ENCODE results near the gene CTIF. TPM values are rescaled to one million over a fixed set of nuclear protein-coding genes. Genes with fewer than 3 reads are reported as not detected.

CTIF gene
- total RNA-seq, 2 donors from 2014 or later: 14.8 to 18.5 TPM

- ATAC-seq: peak; percentile 61
- DNase-seq: peak; percentile 8 to 18
- intact Hi-C loops (cut with DNase I, micrococcal nuclease): no loop called here
These were observed 279.8 kb downstream of the CTIF start for GRCh38 chr18:48818329-48819254.

GRCh38 chr18:48819276-48819675 lies 280.4 kb downstream of the CTIF start:
- intact Hi-C loops (cut with DNase I, micrococcal nuclease): no loop called here
- DNase-seq: peak; percentile 31 to 44
- peak; percentile 83 for ATAC-seq

GRCh38 chr18:48819781-48820482 lies 281.1 kb downstream of the CTIF start:
- intact Hi-C loops (cut with DNase I, micrococcal nuclease): no loop called here
- DNase-seq (peak; percentile 2 to 7), ATAC-seq (no peak)

DNA sequence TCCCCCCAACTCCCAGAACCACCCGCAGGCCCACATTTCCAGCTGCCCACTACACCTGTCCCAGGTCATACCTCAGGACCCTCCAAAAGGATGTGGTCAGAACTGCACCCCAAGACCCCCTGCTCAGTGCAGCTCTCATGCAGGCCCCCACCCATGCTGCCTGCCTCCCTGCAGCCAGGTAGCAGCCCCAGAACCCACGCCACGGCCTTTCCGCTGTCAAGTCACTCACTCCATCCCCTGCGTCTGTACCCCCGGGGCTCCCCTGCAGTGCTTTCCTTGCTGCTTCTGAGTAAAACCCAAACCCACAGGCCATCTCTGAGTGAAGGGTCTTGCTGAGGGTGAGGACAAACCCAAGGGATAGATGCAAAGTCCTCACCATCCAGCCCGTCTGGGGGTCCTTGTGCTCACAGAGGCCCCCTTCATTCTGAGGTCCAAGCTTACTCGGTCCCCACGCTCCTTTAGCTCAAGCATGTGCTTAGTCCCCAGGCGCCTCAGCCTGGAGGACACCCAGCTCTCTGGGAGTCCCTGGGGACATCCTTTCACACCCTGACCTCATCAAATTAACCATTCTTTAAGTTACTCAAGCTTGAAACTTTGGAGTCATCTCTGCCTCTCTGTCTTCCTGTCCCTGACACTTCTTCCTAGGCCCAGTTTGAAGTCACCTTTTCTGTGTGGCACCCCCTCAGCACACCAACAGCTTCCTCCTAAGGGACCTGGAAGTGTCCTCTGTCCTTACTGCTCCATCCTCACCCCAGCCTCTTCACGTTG lies 281.8 kb downstream of the CTIF start:
- peak; percentile 2 to 23 for DNase-seq

GRCh38 chr18:48821251-48821590 lies 282.4 kb downstream of the CTIF start:
- ATAC-seq (no peak), DNase-seq (peak in 1 of 2 donors; percentile 12)
- intact Hi-C loops (cut with DNase I, micrococcal nuclease): no loop called here

More for the DNA sequence above, 281.8 kb downstream of the CTIF start:
- intact Hi-C loops (cut with DNase I, micrococcal nuclease): no loop called here
- no peak for ATAC-seq

GRCh38 chr18:48821845-48822244 lies 283.0 kb downstream of the CTIF start:
- no peak for DNase-seq
- ATAC-seq: no peak
- intact Hi-C loops (cut with DNase I, micrococcal nuclease): no loop called here

DNA sequence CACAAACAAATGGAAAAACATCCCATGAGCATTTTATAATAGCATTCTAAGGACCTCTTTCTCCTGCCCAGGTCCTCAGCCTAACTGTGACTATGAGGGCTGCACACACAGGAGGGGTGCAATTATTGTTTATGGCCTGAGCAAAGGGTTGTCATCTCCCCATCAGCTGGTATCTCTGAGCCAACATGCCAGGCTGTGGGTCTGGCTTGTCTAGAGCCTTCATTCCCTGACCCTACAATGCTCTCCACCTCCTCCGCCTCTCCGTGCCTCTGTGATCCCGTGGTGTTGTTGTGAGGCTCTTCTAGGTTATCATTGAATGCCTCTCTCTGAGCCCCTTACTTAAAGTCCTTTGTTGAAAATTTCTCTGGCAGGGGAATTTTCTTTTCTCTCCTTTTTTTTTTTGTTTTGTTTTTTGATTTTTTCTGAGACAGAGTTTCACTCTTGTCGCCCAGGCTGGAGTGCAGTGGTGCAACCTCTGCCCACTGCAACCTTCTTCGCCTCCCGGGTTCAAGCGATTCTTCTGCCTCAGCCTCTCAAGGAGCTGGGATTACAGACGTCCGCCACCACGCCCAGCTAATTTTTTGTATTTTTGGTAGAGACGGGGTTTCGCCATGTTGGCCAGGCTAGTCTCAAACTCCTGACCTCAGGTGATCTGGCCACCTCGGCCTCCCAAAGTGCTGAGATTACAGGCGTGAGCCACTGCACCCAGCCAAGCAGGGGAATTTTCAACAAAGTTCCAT lies 285.6 kb downstream of the CTIF start:
- intact Hi-C loops (cut with DNase I, micrococcal nuclease): no loop called here
- DNase-seq (peak; percentile 2 to 5), ATAC-seq (no peak)

GRCh38 chr18:48825101-48825745 lies 286.4 kb downstream of the CTIF start:
- DNase-seq (peak; percentile 1 to 5), ATAC-seq (no peak)
- intact Hi-C loops (cut with DNase I, micrococcal nuclease): no loop called here

- no peak for ATAC-seq
- peak in 1 of 2 donors; percentile 4 for DNase-seq
- intact Hi-C loops (cut with DNase I, micrococcal nuclease): no loop called here
These were observed 287.4 kb downstream of the CTIF start for GRCh38 chr18:48826271-48826670.

DNA sequence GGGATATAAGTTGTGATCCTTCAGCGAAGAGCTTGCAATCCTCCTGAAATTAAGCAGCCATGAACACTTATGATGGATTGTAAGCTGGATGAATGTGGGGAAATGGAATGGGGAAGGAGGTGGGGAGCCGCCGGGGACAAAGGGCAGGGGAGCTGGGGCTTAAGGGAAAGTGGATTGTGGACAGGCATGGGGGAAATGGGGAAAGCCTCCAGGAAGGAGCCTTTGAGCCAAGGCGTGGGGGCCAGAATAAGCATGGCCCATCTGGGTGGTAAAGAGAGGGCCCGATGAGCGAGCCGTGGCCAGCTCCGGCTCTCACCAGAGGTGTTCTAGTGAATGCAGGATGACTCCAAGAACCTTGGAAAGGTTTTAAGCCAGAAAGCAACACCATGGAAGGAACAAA lies 288.0 kb downstream of the CTIF start:
- intact Hi-C loops (cut with DNase I, micrococcal nuclease): no loop called here
- no peak for ATAC-seq
- peak in 1 of 2 donors; percentile 19 for DNase-seq

DNA sequence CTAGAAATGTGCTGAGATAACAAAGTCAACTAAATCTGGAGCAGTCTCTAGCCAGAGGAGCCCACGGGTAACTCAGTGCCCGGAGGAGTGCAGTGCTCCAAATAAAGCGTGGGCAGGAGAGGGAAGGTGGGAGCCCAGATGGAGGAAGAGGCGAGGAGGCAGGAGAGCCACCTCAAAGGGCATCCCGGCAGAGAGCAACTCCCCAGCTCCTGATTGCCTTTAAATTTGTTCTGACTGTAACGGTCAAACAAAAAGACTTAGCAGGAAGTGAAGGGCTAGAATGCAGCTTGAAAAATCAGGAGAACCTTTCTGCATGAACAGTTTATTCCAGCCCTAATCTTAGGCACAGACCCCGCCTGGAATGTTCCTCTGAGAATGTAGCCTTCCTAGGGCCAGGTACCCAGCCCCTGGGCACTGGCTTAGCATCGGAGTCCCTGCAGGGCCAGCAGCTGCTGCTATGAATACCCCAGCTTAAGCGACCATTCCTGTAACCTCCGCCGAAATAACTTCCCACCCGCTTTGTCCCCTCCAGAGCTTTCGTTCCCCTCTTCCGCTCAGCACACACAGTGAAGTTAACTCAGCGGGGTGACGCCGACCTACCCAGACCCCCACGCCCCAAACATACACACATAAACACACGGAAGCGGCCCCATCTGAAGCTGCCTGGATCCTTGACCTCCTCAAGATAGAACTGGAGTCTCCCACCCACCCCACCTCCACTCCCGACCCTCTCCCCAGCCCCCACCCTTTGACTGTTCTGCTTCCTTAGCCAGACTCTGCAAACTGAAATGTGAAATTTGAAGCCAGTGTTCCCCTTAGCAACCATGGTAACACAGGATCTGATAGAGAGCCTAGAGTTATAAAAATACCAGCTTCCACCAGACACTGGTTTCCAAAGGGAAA lies 288.7 kb downstream of the CTIF start:
- peak; percentile 49 for ATAC-seq
- DNase-seq: peak; percentile 9 to 25
- intact Hi-C loops (cut with DNase I, micrococcal nuclease): no loop called here

GRCh38 chr18:48828194-48828545 lies 289.3 kb downstream of the CTIF start:
- DNase-seq (no peak), ATAC-seq (no peak)
- intact Hi-C loops (cut with DNase I, micrococcal nuclease): no loop called here

DNA sequence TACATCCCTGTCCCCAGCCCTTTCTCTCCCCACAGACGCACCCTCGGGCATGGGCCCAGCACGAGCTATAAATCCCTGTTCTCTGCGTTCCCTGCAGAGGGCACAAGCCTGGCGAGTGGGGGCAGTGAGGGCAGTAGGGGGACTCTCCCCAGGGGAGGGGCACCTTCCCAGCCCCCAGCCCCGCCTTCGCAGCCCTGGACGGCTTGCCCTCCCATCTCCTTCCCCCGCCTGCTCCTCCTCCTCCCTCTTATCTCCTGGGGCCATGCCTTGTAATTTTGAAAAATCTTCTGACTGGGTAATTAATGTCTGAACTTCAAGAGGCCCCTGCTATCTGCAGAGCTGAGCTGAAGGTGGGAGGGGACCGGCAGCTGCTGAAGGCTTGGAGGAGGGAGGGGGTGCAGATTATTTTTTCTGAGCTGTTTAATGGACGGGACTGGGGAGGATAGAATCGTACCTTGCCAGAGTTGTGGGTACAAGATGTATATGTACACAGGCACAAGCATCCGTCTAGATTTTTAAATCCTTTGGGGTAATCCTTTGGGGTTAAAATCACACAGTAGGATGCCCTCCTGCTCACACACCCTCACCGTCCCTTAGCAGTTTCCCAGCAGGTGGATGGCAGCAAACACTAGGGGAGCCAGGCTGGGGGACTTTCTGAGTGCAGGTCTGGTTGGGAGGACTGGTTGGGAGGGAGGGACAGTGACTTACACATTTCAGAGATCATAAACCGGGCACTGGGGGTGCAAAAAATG lies 290.0 kb downstream of the CTIF start:
- intact Hi-C loops (cut with DNase I, micrococcal nuclease): no loop called here
- ATAC-seq: no peak
- peak; percentile 16 to 24 for DNase-seq

- DNase-seq: peak; percentile 16 to 17
These were observed 290.8 kb downstream of the CTIF start for GRCh38 chr18:48829443-48830149.

DNA sequence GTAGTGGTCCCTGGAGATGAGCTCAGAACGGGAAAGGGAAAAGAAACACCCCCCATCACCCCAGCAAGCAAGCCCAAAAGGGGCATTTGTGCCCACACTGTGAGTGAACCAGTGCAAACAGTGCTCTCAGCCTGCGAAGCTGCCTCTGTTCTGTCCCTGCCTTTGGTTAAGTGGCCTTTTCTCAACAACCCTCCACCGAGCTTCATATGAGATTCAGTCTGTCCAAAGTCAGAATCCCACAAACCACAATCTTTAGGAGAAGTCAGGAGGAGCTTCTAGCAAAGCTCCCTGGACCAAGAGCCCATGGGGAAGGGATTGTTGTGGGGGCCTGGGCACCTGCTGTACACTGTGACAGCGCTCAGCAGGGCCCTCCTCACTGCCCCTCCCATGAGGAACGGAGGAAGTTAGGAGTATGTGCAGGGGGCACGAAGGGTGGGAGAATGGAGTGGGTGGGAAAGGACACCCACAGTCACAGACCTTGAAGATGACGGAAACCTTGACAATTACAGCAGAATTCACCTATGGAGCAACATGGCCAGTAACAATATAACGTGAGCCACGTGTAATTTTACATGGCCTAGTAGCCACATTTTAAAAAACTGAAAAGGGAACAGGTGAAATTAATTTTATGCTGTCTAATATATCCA lies 292.4 kb downstream of the CTIF start:
- ATAC-seq (no peak), DNase-seq (peak; percentile 1 to 14)
- intact Hi-C loops (cut with DNase I, micrococcal nuclease): no loop called here

More at GRCh38 chr18:48829443-48830149, 290.8 kb downstream of the CTIF start:
- intact Hi-C loops (cut with DNase I, micrococcal nuclease): no loop called here
- no peak for ATAC-seq
